Right renal cortex interstitium (tissue), 3 donors: ENCODE measurements around the gene KCTD17. TPM values are rescaled to one million over a fixed set of nuclear protein-coding genes. Genes with fewer than 3 reads are reported as not detected.
"Not testable (repeated sequence)": the region's sequence is repeated elsewhere in the genome, so short reads cannot be mapped to it uniquely, and the experiment has no call there.

Source experiments
- DNase-seq, 3 donors: peaks; one replicate each; pipeline ENCODE4 v3.0.0-alpha.2; 2013; ENCODE audit warnings: low read depth in 3 of 3, low spot score in 2 of 3
- polyA plus RNA-seq, 3 donors: library from polyadenylated mRNA; unstranded; fragments of 120-200 nt; gene quantifications; one replicate each; pipeline ENCODE4 v1.2.1, GENCODE V29; 2013; ENCODE audit not compliant: insufficient read length in 3 of 3

The KCTD17 gene
- polyA plus RNA-seq, 3 donors: 22.6 to 26.7 (median 24.5) TPM

- no peak for DNase-seq
Observed at GRCh38 chr22:37058917-37059701, 7.6 kb downstream of the KCTD17 start.

DNA sequence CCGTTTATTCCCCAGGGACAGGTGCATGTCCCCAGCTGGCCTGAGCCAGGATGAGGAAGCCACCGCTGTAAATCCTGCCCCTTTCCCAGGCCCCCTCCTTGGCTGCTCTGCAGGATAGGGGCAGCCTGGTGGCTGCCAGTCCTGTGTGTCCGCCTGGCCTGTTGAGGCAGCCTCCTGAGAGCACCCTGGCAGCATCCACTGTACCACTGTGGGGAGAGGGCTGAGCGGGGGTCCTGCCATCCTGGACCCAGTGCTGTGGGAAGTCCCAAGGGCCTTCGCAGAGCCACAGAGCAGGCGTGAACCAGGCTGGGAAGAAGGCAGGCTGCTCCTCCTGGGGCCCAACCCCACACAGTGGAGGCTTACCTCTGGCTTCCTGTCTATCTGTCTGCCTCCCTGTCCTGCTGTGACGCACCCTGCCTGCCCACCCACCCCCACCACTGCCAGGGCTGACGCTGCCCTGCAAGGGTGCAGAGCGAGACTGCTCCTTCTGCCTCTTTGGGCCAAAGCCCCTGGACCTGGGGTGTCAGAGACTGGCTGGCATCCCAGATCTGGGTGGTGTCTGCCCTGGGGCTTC is 8.4 kb downstream of the KCTD17 start:
- no peak for DNase-seq

- no peak for DNase-seq
Observed at GRCh38 chr22:37060801-37061610, 9.5 kb downstream of the KCTD17 start.

DNA sequence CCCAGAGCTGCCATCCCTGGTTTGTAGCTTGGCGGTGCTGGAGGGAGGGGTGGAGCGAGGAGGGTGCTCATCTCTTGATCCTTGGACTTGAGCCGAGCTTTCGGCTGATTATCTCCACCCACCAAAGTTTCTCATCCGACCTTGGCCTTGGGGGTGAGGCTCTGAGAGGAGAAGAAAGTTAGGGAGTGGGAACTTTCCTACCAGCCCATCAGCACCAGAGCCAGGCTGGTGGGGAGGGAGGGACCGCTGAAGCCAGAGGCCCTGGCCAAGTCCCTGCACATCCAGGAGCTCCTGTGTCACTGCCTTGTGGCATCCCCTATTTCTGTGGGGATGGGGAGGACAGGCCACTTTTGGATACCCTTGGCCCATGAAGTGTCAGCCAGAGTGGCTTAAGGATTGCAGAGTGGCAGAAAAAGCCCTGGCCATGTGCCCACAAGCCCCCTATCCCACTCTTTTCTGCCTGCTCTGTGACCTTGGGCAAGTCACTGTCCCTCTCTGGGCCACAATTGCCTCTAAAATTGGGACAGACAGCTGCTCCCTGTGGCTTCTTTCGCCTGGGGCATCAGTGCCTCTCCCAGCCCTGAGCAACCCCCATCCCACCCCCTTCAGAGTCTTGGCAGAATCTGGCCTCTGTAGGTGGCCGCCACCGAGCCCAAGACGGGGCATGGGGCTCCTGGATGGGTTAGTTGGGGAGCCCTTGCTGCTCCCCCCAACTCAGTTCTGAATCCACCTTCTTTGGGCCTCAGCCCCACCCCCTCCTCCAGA is 10.3 kb downstream of the KCTD17 start:
- DNase-seq: no peak

DNA sequence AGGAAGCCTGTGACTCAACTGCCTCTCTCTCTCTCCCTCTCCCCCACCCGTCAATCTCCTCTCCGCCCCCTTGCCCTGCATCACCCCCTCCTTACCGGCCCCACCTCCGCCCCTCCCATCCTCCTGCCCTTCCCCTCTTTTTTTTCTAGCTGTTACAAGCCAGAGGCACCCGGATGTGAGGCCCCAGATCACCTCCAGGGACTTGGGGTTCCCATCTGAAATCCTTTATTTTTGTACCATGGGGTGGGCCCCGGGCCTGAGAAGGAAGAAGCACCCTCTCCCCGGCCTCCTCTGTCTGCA is 10.8 kb downstream of the KCTD17 start:
- no peak for DNase-seq

DNA sequence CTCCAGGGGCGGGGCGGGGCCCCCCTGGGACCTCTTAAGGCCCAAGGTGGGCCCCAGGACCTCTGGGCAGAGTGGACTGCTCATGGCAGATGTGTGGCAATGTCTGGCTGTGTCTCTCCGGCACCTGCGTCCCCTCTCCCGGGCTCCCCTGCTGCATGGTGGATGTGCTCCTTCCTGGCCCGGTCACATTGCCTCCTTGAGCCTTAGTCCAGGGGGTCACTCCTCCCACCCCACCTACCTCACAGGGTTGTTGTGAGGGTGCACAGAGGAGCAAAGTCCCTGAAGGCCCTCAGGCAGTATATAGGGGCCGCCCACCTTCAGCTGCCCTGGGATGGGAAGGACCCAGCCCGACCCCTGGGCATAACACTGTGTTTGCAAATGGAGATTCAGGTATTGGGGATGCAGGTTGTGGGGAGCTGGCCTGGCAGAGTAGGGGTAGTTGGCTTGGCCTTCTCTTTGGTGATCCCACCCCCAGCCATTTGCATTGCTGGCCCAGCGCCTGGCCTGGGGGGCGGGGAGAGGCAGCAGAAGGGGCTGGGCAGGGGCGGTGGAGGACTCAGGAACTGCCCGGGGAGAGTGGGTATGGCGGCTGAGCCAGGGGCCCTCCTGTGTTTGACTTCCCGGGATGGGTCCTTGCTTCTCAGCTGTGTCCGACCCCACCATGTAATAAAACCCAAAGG is 11.3 kb downstream of the KCTD17 start:
- DNase-seq: no peak

DNA sequence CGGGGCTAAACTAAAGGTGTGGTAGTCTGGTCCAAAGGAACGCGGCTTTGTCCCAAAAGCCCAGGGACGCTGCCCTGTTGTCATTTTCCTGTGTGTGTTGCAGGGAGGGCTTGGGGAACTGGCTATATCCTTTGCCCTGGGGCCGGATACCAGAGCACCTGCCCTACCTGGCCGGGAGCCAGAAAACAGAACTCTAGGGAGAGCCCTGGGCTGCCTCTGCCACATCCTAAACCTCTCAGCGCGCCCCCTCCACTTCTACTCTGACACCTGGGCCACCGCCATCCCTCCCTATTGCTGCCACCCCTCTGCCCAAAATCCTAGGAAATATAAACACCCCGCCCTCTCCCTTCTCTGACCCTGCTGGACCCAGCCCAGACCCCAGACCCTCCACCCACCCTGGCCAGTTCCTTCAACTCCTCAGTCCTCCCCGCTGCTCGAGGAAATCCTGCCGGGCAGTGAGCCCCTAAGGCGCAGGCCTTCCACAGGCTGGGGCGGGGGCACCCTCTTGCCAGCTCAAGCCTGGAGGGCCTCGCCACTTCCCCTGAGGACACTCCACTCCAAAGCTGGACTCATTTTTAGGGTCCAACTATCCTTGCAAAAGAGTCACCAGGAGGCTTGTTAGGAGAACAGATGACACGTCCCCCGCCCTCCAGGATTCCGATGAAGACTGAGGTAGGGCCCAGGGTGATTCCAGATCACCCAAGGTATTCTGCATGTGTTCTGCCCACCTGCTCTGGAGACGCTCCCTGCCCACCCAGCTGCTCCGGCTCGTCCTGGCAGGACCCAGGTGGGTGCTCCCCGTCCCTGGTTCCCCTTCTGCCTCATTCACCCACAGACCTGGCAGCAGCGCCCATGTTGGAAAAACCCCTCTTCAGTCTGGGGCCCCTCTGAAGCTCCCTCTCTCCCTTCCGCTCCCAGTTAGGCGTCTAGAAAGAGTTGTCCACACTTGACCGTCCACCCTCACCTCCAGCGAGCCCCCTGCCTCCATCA is 12.2 kb downstream of the KCTD17 start:
- DNase-seq: no peak

GRCh38 chr22:37064553-37064952 is 13.0 kb downstream of the KCTD17 start:
- no peak for DNase-seq

GRCh38 chr22:37065180-37065579 is 13.6 kb downstream of the KCTD17 start:
- DNase-seq: no peak

DNA sequence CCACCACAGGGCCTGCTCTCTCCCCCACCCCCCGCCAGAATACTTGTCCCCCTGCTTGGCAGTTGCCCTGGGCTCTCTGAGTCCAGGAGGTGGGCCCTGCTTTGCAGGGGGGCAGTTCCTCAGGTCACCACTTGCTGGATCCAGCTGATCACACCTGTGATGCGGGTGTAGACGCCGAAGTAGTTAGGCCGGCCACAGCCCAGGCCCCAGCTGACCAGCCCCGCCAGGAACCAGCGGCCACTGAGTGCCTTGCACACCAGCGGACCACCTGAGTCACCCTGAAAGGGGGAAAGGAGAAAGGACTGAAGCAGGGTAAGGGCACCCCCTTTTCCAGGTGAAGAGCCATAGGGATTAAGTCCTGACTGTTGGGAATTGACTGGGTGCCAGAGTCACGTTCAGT is 14.4 kb downstream of the KCTD17 start:
- DNase-seq: no peak

DNA sequence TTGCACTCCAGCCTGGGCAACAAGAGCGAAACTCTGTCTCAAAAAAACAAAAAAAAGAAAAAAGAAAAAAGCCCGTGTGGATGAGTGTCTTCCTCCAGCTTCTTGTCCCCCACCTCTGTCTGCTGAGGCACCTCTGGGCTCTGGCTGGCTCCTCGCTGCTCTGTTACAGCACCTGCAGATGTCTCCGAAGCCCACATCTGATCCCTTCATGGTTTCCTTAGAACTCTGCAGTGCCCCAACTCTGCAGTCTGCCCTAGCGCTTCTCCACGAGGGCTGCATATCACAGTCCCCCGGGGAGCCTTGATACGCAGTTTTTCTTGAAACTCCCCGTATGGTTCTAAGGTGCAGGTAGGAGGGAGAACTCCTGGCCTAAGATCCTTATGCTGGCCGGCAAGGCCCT is 15.9 kb downstream of the KCTD17 start:
- DNase-seq: no peak

- DNase-seq: no peak
Observed at GRCh38 chr22:37068859-37069258, 17.3 kb downstream of the KCTD17 start.

- no peak for DNase-seq
Observed at GRCh38 chr22:37069319-37069718, 17.8 kb downstream of the KCTD17 start.

- DNase-seq: no peak
Observed at GRCh38 chr22:37069719-37070118, 18.2 kb downstream of the KCTD17 start.

DNA sequence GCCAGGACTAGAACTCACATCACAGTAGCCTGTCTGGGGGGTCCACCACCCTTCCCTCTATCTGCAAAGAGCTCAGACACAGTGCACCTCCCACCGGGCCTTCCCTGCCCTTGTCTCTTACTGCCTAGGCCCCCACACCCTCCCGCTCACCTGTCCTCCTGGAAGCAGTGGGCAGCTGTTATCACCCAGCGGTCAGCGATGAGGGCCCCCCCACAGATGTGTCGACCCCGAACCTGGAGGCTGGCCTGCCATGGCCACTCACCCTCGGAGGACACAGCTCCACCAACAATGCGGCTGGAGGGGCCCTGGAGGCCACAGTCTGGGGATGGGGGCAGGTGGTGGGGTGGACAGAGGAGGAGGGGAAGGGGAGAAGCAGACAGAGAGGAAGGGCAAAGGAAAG is 18.8 kb downstream of the KCTD17 start:
- no peak for DNase-seq

GRCh38 chr22:37070744-37071143 is 19.2 kb downstream of the KCTD17 start:
- no peak for DNase-seq

DNA sequence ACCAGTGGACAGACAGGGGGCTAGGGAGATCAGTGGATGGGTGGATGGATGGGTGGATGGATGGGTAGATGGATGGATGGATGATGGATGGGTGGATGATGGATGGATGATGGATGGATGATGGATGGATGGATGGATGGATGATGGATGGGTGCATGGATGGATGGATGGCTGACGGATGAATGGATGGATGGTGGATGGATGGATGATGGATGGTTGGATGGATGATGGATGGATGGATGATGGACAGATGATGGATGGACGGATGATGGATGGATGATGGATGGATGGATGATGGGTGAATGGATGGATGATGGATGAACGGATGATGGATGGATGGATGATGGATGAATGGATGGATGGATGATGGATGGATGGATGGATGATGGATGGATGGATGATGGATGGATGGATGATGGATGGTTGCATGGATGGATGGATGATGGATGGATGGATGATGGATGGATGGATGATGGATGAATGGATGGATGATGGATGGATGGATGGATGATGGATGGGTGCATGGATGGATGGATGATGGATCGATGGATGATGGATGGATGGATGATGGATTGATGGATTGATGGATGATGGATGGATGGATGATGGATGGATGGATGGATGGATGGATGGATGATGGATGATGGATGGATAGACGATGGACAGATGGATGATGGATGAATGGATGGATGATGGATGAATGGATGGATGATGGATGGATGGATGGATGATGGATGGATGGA is 20.5 kb downstream of the KCTD17 start:
- DNase-seq: not testable (repeated sequence)

GRCh38 chr22:37072673-37073072 is 21.1 kb downstream of the KCTD17 start:
- no peak for DNase-seq

DNA sequence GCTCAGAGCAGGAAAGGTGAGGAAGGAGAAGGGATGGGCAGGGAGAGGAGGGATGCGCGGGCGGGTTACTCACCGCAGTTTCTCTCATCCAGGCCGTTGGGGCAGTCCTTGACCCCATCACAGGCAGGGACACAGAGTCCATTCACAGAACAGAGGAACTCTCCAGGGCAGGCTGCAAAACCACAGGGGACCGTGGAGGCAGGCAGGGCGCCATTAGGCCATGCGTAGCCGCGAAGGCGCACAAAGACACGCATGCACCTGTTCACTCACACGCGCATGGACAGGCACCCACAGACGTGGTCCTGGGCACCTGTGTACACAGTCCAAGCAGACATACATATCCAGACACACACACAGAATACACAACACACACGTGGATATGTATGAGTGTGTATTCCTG is 23.0 kb downstream of the KCTD17 start:
- no peak for DNase-seq
